IPS DF 4.7 (cell line): Measurements from ENCODE around the gene MYO5A.
"Not testable (repeated sequence)": the region's sequence is repeated elsewhere in the genome, so short reads cannot be mapped to it uniquely, and the experiment has no call there.

Experiments
- DNase-seq: peaks from one replicate; pipeline ENCODE4 v3.0.0-alpha.2; 2013; ENCODE audit warnings: low spot score; ENCODE audit errors: extremely low read depth

The MYO5A gene

DNA sequence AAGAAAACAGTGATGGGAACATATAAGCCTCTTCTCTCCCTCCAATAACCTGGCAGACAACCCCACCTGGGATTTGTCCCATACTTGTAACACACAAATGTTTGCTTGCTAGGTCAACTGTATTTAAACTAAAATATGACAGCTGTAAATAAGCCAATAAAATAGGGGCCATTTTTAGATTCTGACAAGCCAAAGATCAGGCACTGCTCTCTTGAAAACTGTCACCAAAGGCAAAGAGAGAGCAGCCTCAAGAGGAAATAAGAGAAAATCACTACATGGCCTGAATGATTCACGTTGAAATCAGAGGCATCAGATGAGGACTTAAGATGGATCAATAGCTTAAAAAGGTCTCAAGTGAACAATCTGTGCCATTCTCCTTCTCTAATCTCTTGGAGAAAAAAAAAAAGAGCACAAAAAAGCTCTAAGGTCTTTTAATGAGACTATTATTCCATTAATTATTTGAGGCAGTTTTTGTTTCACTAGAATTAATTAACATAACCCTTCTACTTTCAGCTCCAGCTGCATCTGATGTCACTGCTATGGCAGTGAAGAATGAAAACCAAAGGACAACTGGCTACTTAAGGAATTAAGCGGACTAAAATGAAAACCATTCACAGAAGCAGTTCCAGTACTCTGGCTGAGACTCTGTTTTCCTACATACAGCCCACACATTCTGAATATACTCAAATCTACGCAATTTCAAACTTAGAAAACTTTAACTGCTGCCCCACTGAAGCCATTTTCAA, 19.0 kb downstream of the MYO5A start:
- no peak for DNase-seq

DNA sequence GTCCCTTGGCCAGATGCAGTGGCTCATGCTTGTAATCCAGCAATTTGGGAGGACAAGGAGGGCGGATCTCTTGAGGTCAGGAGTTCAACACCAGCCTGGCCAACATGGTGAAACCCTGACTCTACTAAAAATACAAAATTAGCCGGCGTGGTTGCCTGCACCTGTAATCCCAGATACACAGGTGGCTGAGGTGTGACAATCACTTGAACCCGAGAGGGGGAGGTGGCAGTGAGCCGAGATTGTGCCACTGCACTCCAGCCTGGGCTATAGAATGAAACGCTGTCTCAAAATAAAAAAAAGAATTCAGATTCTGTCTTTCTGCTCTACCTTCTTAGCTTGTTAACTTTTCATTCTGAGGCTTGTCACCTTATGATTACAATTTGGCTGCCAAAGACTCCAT, 22.1 kb downstream of the MYO5A start:
- no peak for DNase-seq

- DNase-seq = no peak
Measured at GRCh38 chr15:52505151-52505550, 23.5 kb downstream of the MYO5A start.

- DNase-seq = no peak
Measured at GRCh38 chr15:52503788-52504496, 24.7 kb downstream of the MYO5A start.

DNA sequence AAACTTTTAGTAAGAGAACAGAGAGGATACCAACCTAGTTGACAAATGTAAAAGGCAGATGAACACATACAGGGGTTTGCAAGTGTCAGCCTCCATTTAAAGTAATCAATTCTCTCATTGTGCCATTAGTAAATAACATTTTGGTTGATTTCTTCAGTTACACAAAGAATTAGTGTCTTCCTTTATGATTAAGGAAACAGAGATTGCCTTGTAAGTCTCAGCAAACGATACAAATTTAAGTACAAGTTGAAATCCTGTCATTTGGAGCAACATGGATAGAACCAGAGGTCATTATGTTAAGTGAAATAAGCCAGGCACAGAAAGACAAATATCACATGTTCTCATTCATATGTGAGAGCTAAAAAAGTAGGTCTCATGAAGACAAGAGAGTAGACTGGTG, 26.1 kb downstream of the MYO5A start:
- DNase-seq = no peak

DNA sequence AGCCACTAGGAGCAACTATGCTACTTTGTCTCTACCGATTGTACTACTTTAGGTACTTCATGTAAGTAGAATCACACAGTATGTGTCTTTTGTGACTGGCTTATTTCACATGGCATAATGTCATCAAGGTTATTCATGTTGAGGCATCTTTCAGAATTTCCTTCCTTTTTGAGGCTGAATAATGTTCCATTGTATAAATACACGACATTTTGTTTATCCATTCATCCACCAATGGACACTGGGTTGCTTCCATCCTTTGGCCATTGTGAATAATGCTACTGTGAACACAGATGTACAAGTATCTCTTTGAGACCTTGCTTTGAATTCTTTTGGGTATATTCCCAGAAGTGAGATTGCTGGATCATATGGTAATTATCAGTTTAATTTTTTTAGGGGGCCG, 29.2 kb downstream of the MYO5A start:
- no peak for DNase-seq

DNA sequence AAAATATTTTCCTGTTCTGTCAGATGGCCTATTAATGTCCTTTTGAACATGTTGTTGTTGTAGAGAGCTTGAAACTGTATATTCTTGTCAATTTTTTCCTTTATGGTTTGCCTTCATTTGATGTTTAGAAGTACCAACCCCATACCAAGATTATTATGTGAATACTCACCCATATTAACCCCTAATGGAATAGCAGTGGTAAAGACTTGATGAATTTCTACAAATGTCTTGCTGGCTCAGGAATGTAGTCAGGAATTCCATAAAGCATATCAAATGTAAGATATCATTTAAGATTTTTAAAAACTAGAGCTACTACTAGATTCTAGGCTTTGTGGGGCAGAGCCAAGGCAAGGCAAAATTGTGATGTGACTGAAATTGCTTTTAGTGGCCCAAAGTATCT, 30.0 kb downstream of the MYO5A start:
- DNase-seq = no peak

DNA sequence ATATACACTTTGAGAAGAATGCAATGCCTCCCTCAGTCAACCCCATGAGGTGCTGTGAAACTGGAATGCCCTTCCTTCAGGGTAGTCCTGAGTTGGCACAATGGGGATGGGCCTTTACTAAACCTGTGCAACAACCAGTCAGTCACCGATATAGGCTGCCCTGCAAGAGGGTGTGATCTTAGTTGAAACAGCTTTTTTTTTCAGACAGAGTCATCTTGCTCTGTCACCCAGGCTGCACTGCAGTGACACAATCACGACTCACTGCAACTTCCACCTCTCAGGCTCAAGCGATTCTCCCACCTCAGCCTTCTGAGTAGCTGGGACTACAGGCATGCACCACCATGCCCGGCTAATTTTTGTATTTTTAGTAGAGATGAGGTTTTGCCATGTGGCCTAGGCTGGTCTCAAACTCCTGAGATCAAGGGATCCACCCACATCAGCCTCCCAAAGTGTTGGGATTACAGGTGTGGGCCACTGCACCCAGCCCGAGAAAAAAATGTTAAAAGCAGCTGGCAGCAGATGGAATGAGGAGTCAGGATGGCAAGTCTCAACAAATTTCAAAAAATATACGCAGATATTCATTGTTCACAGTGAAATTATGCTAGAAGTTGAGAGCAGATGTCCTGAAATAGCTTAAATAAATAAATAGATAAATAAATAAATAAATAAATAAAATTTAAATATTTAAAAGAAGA, 31.8 kb downstream of the MYO5A start:
- no peak for DNase-seq

DNA sequence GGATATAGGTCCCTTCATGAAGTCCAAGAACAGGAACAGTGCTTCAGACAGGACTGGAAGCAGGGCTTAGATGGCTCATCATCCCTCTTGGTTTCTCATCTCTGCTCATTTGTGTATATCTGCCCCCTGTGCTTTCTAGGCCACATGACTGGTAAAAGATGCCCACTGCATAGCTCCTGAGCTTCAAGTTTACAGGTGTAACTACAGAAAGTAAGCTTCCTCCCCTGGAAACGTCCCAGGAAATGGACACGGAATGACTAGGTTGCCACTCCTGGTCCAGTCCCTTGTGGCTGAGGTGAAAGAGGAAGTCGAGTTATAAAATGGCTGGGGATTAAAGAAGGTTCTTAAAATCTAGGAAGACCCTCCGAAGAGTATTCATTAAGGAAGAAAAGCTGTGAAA, 32.5 kb downstream of the MYO5A start:
- no peak for DNase-seq

GRCh38 chr15:52495125-52495524, 33.6 kb downstream of the MYO5A start:
- DNase-seq = no peak

GRCh38 chr15:52493968-52494367, 34.7 kb downstream of the MYO5A start:
- no peak for DNase-seq

DNA sequence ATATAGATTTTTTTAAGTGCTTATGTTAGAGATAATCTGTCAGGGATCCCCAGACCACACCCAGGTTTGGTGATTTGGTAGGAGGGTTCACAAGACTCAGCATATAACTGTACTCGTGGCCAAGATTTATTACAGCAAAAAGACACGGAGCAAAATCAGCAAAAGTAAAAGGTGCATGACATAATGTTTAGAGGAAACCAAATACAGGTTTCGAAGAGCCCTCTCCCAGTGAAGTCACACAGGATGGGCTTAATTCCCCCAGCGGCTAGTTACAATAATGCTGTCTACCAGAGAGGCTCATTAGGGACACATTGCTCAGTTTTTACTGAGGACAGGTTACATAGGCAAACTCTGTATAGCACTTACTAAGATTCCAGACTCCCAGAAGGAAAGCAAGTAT, 36.5 kb downstream of the MYO5A start:
- DNase-seq = no peak

- DNase-seq = no peak
Measured at GRCh38 chr15:52491472-52491871, 37.2 kb downstream of the MYO5A start.

DNA sequence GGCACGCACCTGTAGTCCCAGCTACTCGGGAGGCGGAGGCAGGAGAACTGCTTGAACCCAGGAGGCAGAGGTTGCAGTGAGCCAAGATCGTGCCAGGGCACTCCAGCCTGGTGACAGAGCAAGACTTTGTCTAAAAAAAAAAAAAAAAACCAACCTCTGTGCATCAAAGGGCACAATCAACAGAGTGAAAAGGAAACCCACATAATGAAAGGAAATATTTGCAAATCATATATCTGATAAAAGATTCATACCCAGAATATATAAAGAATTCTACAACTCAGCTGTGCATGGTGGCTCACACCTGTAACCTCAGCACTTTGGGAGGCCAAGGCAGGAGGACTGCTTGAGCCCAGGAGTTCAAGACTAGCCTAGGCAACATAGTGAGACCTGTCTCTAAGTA, 39.2 kb downstream of the MYO5A start:
- DNase-seq = not testable (repeated sequence)

- DNase-seq = no peak
Measured at GRCh38 chr15:52488830-52489229, 39.9 kb downstream of the MYO5A start.

GRCh38 chr15:52486003-52486996, 42.4 kb downstream of the MYO5A start:
- DNase-seq = no peak

DNA sequence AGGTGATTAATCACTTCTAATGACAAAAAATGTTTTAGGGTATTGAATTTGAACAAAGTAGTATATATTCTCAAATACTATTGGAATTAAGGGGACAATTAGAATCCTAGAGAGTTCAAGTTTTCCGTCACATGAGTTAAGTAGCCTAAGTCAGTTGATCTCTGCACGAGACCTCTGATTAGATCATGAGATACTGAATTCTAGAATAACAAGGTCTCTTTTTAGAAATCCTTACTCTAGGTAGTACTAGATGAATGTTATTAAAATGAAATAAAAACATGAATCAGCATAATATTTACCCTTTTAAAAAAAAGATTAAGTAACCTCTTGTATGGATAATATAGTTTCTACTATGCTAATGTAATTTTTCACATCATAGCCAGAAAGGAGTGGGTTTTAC, 43.4 kb downstream of the MYO5A start:
- no peak for DNase-seq

DNA sequence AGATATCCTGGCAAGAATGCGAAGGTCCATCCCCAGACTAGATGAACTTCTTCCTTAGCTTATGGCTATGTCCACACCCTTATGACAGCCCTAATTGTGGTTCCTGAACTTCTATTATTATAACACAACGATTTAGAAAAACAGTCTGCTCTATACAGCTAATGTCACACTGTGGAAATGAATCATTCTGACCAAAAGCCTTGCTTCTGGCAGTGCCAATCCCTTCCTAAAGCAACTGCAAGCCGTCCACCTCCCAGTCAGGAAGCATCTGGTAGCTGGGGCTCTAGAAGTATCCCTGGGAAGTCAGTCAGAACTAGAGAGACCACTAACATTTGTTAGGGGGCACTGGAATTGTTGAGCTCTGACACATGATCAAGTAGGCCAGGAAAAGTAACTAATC, 45.0 kb downstream of the MYO5A start:
- no peak for DNase-seq

- no peak for DNase-seq
Measured at GRCh38 chr15:52481915-52482314, 46.8 kb downstream of the MYO5A start.

DNA sequence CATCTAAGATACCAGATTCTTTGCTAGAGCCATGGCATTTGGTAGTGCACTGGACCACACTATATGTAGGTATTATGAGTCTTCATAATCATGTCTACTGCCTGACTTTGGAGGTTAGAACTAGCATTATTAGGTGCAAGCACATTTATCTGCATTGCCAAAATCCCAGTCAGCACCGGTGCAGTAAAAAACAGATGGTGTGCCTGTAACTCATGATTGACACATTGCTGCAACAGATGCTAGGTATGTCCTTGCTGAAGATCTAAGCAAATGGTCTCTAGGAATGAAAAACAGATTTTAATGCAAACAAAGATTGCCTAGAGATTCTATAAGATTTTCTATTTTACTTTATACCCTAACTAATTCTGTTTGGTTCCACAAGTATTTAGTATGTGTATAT, 47.7 kb downstream of the MYO5A start:
- DNase-seq = no peak

DNA sequence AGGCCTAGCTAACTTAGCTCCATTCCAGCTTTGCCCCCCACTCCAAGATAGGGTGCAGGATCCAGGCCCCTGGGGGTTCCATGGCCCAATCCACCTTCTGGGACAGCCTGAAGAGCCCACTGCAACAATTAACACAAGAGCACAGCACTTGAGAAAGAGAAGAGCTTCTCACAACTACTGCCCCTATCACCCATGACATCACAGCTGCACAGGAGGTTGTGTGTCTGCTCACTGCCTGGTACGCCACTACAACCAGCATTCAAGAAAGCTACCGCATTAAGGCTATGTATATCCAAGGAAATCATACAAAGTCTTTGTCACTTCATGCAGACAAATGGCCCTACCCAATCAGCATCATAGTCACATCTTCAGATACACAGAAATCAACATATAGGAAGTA, 62.0 kb downstream of the MYO5A start:
- no peak for DNase-seq
